A673 (cell line): ENCODE results near the gene CCL4. TPM values are rescaled to one million over a fixed set of nuclear protein-coding genes. Genes with fewer than 3 reads are reported as not detected.

Experiments
- BruUV-seq: library from RNA; stranded (reverse); fragments of 400-500 nt; replicated peaks from 2 replicates; lab custom pipeline; 2021; lab: Mats Ljungman, UMichigan
- CTCF ChIA-PET: fragments of 300-600 bp; sonication (Branson Sonifier 250); formaldehyde crosslinking; loops from one replicate; lab custom pipeline; 2022; ENCODE audit warnings: antibody characterized with exemption; lab: Charles Lee
- POLR2A ChIA-PET: fragments of 300-600 bp; sonication (Branson Sonifier 250); formaldehyde crosslinking; loops from one replicate; lab custom pipeline; 2022; ENCODE audit warnings: antibody characterized with exemption; ENCODE audit not compliant: low non-redundant PET; lab: Charles Lee
- DNase-seq: peaks from one replicate; pipeline ENCODE4 v3.0.0-alpha.2; 2015; ENCODE audit warnings: low spot score
- H3K27ac ChIP-seq: fragments of 200-600 bp; sonication (generic); 2 replicates; pipeline ENCODE4 v1.5.1; 2016; ENCODE audit warnings: mixed run types, low read depth, mild to moderate bottlenecking, mixed read lengths, antibody characterized with exemption, low read length; ENCODE audit not compliant: poor library complexity, severe bottlenecking
- H3K27me3 ChIP-seq: fragments of 200-600 bp; sonication (generic); replicated peaks from 2 replicates; pipeline ENCODE4 v1.6.1; 2017; ENCODE audit warnings: mixed run types, low read depth, mild to moderate bottlenecking, mixed read lengths, antibody characterized with exemption, low read length; ENCODE audit not compliant: insufficient read depth, poor library complexity
- H3K36me3 ChIP-seq: fragments of 200-600 bp; sonication (generic); 2 replicates; pipeline ENCODE4 v1.6.1; 2016; ENCODE audit warnings: mixed run types, mild to moderate bottlenecking, mixed read lengths, antibody characterized with exemption, low read length; ENCODE audit not compliant: insufficient read depth, poor library complexity, severe bottlenecking
- H3K4me1 ChIP-seq: fragments of 200-600 bp; sonication (generic); 2 replicates; pipeline ENCODE4 v1.6.1; 2017; ENCODE audit warnings: mixed run types, mild to moderate bottlenecking, mixed read lengths, antibody characterized with exemption, low read length; ENCODE audit not compliant: insufficient read depth, poor library complexity, severe bottlenecking
- H3K4me3 ChIP-seq: fragments of 200-600 bp; sonication (generic); 2 replicates; pipeline ENCODE4 v1.5.1; 2016; ENCODE audit warnings: low read depth, mixed run types, mild to moderate bottlenecking, mixed read lengths, low read length; ENCODE audit not compliant: poor library complexity, severe bottlenecking
- H3K9me3 ChIP-seq: fragments of 200-600 bp; sonication (generic); 2 replicates; pipeline ENCODE4 v1.6.1; 2016; ENCODE audit warnings: mixed run types, low read depth, mild to moderate bottlenecking, mixed read lengths, antibody characterized with exemption, low read length; ENCODE audit not compliant: poor library complexity, severe bottlenecking
- EZH2 ChIP-seq: fragments of 200-600 bp; sonication (generic); IDR thresholded peaks from 2 replicates; pipeline ENCODE4 v1.6.1; 2017; ENCODE audit warnings: borderline replicate concordance, low read depth, mild to moderate bottlenecking, mixed read lengths, antibody characterized with exemption, low read length; ENCODE audit not compliant: poor library complexity, severe bottlenecking
- intact Hi-C: fragments of 100-400 bp; cut with micrococcal nuclease; formaldehyde crosslinking; loops from one replicate; pipeline ENCODE4 v1.10.0; 2022; ENCODE audit not compliant: unreplicated experiment
- total RNA-seq: library from RNA; stranded (reverse); gene quantifications from 2 replicates; pipeline ENCODE4 v1.2.3, GENCODE V29; 2021
- TF ChIP-seq, protein P1 (sequence below): fragments of 300-800, 200-600 bp; sonication (generic); conservative IDR thresholded peaks from 2 replicates; pipeline ENCODE4 v1.5.1; 2017; ENCODE audit warnings: low read depth, mild to moderate bottlenecking, antibody characterized with exemption, low read length, moderate library complexity, mixed read lengths

Gene CCL4
- total RNA-seq, 1 experiment from 2014 or later = not detected

DNA sequence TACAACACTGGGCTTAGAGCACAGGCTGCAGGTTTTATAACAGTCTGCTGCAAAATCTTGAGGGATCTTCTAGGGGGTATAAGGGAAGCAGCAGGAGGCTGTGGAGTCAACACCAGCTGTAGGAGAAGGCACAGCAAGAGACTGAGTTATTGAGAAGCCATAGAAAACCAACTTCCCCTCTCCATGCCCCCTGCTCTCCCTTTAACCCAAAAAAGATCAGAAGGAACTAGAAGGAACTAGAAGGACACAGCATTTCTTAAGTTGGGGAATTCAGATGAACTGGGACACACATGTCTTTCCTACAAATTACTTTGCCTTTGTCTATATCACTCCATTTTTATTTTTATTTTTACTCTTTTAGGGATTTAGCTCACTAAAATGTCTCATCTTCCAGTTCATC, 45.7 kb upstream of the CCL4 start:
- no peak for DNase-seq
- Histone ChIP-seq H3K4me1 (no peaks in the 10 kb centered on the region), H3K36me3 (no peaks in the 10 kb centered on the region), H3K27me3 (no peaks in the 10 kb centered on the region), H3K4me3 (no peak overlapping the region), H3K9me3 (no peaks in the 10 kb centered on the region), H3K27ac (no peak overlapping the region)
- ChIA-PET POLR2A (no interaction called here), CTCF (no interaction called here)
- no TSS peak for BruUV-seq
- intact Hi-C loops = no loop called here
- TF ChIP-seq EZH2 = no peak
- TF ChIP-seq, protein P1, sequence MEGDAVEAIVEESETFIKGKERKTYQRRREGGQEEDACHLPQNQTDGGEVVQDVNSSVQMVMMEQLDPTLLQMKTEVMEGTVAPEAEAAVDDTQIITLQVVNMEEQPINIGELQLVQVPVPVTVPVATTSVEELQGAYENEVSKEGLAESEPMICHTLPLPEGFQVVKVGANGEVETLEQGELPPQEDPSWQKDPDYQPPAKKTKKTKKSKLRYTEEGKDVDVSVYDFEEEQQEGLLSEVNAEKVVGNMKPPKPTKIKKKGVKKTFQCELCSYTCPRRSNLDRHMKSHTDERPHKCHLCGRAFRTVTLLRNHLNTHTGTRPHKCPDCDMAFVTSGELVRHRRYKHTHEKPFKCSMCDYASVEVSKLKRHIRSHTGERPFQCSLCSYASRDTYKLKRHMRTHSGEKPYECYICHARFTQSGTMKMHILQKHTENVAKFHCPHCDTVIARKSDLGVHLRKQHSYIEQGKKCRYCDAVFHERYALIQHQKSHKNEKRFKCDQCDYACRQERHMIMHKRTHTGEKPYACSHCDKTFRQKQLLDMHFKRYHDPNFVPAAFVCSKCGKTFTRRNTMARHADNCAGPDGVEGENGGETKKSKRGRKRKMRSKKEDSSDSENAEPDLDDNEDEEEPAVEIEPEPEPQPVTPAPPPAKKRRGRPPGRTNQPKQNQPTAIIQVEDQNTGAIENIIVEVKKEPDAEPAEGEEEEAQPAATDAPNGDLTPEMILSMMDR = no peak

DNA sequence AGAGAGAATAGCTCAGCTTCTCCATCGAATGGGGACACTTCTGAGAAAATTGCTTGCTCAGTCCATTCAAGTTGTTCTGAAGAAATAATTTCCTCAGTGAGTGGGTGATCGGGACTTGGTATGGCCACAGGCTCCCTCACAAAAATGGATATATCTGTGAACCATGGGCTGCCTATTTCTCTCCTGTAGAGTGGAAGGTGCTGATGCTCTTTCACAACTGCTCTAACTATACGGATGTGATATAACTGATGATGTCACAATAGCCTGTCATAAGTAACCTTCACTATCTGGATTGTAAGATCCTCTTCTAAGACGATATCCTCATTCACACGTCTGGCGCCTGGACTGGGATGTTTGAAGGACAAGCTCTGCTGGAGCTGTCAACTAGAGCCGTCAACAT, 44.2 kb upstream of the CCL4 start:
- no peaks in the 10 kb centered on the region for H3K36me3 ChIP-seq
- intact Hi-C loops = no loop called here
- BruUV-seq = no TSS peak
- CTCF ChIA-PET = no interaction called here
- no peaks in the 10 kb centered on the region for H3K27me3 ChIP-seq
- H3K9me3 ChIP-seq = no peaks in the 10 kb centered on the region
- TF ChIP-seq EZH2 = no peak
- TF ChIP-seq, protein P1 = no peak
- DNase-seq = no peak
- no peak overlapping the region for H3K4me3 ChIP-seq
- H3K4me1 ChIP-seq = no peaks in the 10 kb centered on the region
- no peak overlapping the region for H3K27ac ChIP-seq
- POLR2A ChIA-PET = no interaction called here

DNA sequence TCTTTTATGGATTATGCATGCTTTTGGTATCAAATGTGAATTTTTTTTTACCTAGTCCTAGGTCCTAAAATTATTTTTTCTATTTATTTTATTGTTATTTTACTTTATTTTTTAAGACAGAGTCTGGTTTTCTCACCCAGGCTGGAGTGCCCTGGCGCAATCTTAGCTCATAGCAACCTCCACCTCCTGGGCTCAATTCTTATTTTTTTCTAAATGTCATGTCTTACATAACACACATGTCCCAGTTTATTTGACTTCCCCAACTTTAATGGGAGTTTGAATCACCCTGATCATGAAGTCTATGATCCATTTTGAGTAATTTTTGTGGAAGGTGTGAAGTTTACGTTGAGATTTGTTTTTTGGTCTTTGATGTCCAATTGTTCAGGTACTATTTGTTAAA, 42.8 kb upstream of the CCL4 start:
- intact Hi-C loops = no loop called here
- Histone ChIP-seq H3K36me3 (no peaks in the 10 kb centered on the region), H3K27ac (no peak overlapping the region), H3K27me3 (no peaks in the 10 kb centered on the region), H3K4me1 (no peaks in the 10 kb centered on the region), H3K9me3 (no peaks in the 10 kb centered on the region), H3K4me3 (no peak overlapping the region)
- CTCF ChIA-PET = no interaction called here
- POLR2A ChIA-PET = no interaction called here
- no peak for DNase-seq
- BruUV-seq = no TSS peak
- TF ChIP-seq, protein P1 = no peak
- no peak for TF ChIP-seq EZH2
